ENCODE results near the gene GP9.

GRCh38 chr3:129082026-129082425 lies 21.4 kb downstream of the GP9 start:
- TF ChIP-seq EZH2 (IDR thresholded peaks at IDR 0.05; ENCODE audit: borderline replicate concordance, low read depth, low read length, poor library complexity, severe bottlenecking) (no peak), CTCF (conservative IDR thresholded peaks at IDR 0.05; ENCODE audit: low read depth, low read length) (no peak)

Data from A673 (cell line).